Stimulated activated naive B cell treated with anti-CD40 and anti-IgM and Interleukin-4, amounts not matched to agents 10 μg/mL and 1 μg/mL and 100 μg/mL, for 72 hours (primary cell): ENCODE results near the gene RASA1.
A peak's percentile ranks its signal among the peaks of the same experiment; 100 is the strongest.

Experiments
- ATAC-seq, 2 donors: fragments of 150-1000 bp; cut with Tn5 transposase; replicated peaks; 2 replicates each; pipeline ENCODE4 v1.10.0; 2021; ENCODE audit warnings: moderate library complexity in 1 of 2
- DNase-seq: peaks from one replicate; pipeline ENCODE4 v3.0.0; 2021
- H3K27ac Mint-ChIP-seq: one replicate; pipeline ENCODE4 v1.8.0; 2022; ENCODE audit warnings: mild to moderate bottlenecking, mixed read lengths
- H3K27me3 Mint-ChIP-seq, 2 donors: one replicate each; pipeline ENCODE4 v1.8.0; 2022; ENCODE audit warnings: mixed read lengths in 2 of 2
- H3K36me3 Mint-ChIP-seq, 2 donors: one replicate each; pipeline ENCODE4 v1.8.0; 2022; ENCODE audit warnings: mixed read lengths in 2 of 2, mild to moderate bottlenecking in 1 of 2
- H3K4me1 Mint-ChIP-seq, 2 donors: one replicate each; pipeline ENCODE4 v1.8.0; 2022; ENCODE audit warnings: mixed read lengths in 2 of 2, mild to moderate bottlenecking in 1 of 2
- H3K4me3 Mint-ChIP-seq, 2 donors: one replicate each; pipeline ENCODE4 v1.8.0; 2022; ENCODE audit warnings: mild to moderate bottlenecking in 2 of 2, mixed read lengths in 2 of 2, moderate library complexity in 1 of 2
- H3K9me3 Mint-ChIP-seq, 2 donors: one replicate each; pipeline ENCODE4 v1.8.0; 2022; ENCODE audit warnings: mixed read lengths in 2 of 2, mild to moderate bottlenecking in 1 of 2

The RASA1 gene

DNA sequence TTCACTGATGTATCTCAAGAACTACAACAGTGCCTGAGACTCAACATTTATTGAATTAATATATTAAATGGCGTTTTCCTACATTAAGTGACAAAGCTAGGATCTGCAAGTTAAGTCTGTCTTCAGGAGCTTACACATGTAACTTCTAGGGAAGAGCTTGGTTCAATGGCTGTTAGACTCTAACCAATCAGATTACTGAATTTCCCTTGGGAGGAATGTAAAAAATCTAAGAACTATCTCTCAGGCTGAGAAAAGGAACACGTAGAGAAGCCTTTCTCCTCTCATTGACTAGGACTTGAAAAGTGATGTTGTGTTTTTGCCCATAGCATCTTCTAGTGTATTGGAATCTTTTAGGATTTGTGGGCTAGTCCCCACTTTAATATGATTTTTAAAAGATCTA, 91.4 kb downstream of the RASA1 start:
- Mint-ChIP-seq H3K9me3 (no peaks in the 10 kb centered on the region), H3K27ac (no peak overlapping the region), H3K4me3 (no peak overlapping the region), H3K36me3 (peaks cover 38% of the 10 kb centered on the region in 2 donors), H3K27me3 (no peaks in the 10 kb centered on the region), H3K4me1 (peaks cover 4 to 6% of the 10 kb centered on the region in 2 donors)
- DNase-seq, result no peak
- no peak for ATAC-seq

DNA sequence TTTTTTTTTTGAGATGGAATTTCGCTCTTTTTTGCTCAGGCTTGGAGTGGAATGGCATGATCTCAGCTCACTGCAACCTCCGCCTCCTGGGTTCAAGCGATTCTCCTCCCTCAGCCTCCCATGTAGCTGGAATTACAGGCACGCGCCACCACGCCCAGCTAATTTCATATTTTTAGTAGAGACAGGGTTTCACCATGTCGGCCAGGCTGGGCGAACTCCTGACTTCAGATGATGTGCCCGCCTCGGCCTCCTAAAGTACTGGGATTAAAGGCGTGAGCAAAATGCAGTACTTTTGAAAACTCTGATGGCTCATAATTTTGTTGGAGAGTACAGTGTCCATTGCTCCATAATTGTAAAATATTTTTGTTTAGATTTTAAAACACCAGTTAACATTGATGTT, 92.4 kb downstream of the RASA1 start:
- DNase-seq, result no peak
- no peak for ATAC-seq
- peaks cover 35 to 37% of the 10 kb centered on the region in 2 donors for H3K36me3 Mint-ChIP-seq
- no peaks in the 10 kb centered on the region for H3K9me3 Mint-ChIP-seq
- no peak overlapping the region for H3K4me3 Mint-ChIP-seq
- H3K27me3 Mint-ChIP-seq, result no peaks in the 10 kb centered on the region
- H3K4me1 Mint-ChIP-seq, result peaks cover 0 to 6% of the 10 kb centered on the region in 2 donors
- no peak overlapping the region for H3K27ac Mint-ChIP-seq

DNA sequence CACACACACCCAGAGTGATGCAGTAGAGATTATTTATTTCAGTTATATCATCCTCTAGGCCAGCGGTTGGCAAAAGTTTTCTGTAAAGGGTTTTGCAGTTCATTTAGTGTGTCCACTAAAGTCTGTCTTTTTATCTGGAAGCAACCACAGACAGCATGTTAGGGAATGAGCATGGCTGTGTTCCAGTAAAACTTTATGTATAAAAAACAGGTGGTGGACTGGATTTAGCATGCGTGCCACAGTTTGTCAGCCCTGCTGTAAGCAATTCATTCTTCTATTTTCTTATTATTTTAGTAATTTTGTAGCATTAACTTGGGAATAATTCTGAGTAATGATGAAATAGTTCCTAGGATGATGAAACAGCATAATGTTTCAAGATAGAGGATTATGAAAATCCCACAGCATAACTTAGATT, 93.4 kb downstream of the RASA1 start:
- Mint-ChIP-seq H3K36me3 (peaks cover 29 to 31% of the 10 kb centered on the region in 2 donors), H3K27me3 (no peaks in the 10 kb centered on the region), H3K27ac (no peak overlapping the region), H3K4me3 (no peak overlapping the region), H3K4me1 (peaks cover 0 to 6% of the 10 kb centered on the region in 2 donors), H3K9me3 (no peaks in the 10 kb centered on the region)
- ATAC-seq (no peak), DNase-seq (no peak)

DNA sequence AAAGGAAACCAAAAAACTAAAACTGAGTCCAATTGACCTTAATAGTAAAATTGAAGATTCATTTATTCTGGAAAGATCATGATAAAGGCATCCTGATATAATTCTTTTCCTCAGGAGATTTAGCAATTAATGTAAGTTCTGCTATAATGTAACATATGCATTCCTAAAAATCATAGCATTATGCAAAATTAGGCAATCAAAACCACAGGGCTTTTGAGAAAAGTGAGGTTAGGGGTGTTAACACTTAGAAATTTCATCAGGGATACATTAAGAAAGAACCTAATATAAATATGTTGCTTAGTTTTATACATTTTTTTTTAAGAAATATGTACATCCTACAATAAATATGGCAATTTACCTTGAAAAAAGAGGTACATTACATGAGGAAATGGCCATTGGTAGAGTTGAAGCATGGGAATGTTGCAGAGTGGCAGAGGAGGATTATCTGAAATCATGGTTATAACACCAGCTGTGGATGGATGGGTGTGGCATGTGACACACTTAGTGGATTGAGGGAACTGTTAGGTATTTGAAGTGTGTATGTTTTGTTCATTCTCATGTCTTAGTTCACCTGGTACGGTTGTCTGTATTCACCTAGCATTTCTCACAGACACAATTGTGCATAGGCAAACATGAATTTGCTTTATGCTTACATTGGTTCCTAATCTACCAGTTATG, 94.0 kb downstream of the RASA1 start:
- Mint-ChIP-seq H3K27ac (no peak overlapping the region), H3K36me3 (peaks cover 26 to 31% of the 10 kb centered on the region in 2 donors), H3K4me3 (no peak overlapping the region)

DNA sequence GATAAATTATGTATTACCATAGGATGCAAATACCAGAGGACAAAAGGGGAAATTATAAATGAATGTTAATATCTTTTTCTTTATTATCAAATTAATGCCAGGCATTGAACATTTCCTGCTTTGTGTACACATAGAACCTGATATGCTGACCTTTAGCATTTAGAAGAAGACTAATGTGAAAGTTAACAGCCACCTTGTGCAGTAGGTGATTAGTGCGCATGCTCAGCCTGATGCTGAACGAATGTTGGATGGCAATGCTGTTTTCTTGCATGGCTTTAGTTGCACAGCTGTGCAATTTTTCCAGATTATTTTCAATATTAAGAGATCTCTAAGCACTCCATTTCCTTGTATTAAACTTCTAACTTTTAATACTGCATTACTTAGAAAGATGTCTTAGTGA, 99.6 kb downstream of the RASA1 start:
- ATAC-seq (no peak), DNase-seq (no peak)
- no peaks in the 10 kb centered on the region for H3K9me3 Mint-ChIP-seq
- H3K27ac Mint-ChIP-seq, result no peak overlapping the region
- peaks cover 15 to 24% of the 10 kb centered on the region in 2 donors for H3K36me3 Mint-ChIP-seq
- H3K4me3 Mint-ChIP-seq, result no peak overlapping the region
- H3K4me1 Mint-ChIP-seq, result peaks cover 0 to 6% of the 10 kb centered on the region in 2 donors
- no peaks in the 10 kb centered on the region for H3K27me3 Mint-ChIP-seq

More for the DNA sequence above, 94.0 kb downstream of the RASA1 start:
- no peak for ATAC-seq
- Mint-ChIP-seq H3K9me3 (no peaks in the 10 kb centered on the region), H3K27me3 (no peaks in the 10 kb centered on the region), H3K4me1 (peaks cover 0 to 6% of the 10 kb centered on the region in 2 donors)
- DNase-seq, result no peak

DNA sequence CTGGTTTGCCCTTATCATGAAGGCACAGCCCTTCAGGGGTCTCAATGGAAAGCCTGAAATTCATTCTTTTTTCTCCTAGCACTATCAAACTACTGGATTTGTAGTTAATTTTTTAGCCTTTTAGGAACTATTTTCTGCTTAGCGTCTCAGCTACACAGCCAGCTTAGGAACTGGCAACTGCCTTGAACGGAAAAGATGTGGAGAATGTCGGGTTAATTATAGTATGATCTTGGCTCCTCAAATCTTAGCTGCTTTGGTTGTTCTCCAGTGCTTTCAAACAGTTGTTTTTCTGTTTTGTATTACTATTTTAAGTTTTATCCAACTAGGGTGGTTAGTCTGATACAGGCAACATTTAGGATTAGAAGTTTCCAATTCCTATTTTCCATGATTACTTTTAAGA, 100.9 kb downstream of the RASA1 start:
- DNase-seq (no peak), ATAC-seq (no peak)
- no peak overlapping the region for H3K27ac Mint-ChIP-seq
- peaks cover 0 to 6% of the 10 kb centered on the region in 2 donors for H3K4me1 Mint-ChIP-seq
- H3K36me3 Mint-ChIP-seq, result peaks cover 12 to 32% of the 10 kb centered on the region in 2 donors
- no peaks in the 10 kb centered on the region for H3K9me3 Mint-ChIP-seq
- H3K4me3 Mint-ChIP-seq, result no peak overlapping the region
- H3K27me3 Mint-ChIP-seq, result no peaks in the 10 kb centered on the region

DNA sequence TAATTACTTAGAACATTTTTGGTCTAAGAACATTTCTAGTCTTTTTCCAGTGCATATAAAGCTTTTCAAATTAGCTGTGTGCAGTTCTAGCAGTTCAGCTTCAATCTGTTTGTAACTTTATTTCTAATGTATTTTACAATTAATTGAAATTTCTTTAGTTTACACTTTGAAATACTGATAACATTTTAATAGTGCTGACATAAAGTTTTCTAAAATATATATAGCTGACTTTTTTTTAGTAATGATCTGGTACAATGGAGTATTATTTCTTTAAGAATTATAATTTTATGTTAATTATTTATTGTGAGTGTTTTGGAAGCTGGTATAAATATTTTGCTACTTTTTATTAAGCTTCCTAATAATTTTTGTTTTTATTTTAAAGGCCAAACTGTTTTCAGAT, 101.7 kb downstream of the RASA1 start:
- Mint-ChIP-seq H3K4me3 (no peak overlapping the region), H3K27ac (no peak overlapping the region), H3K36me3 (peaks cover 13 to 31% of the 10 kb centered on the region in 2 donors), H3K4me1 (peaks cover 0 to 5% of the 10 kb centered on the region in 2 donors), H3K27me3 (no peaks in the 10 kb centered on the region), H3K9me3 (no peaks in the 10 kb centered on the region)
- DNase-seq (no peak), ATAC-seq (no peak)

DNA sequence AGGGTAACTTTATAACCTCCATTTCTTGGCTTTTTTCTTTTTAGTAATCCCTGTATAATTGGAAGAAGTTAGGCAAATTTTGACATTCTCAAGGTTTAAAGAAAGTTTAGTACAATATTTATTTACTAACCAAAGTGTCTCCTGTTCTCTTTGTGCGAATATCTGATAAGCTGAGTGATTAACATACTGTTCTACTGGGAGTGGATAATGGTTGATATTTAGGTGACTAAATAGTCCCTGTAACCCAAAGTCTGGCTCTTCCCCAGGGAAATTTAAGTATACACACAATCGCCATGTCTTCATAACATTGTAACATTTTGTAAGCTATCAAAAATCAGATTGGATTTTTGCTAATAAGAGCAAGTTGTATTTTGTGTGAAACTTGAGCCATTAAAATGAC, 105.0 kb downstream of the RASA1 start:
- DNase-seq (no peak), ATAC-seq (no peak)
- Mint-ChIP-seq H3K9me3 (no peaks in the 10 kb centered on the region), H3K36me3 (peaks cover 16 to 28% of the 10 kb centered on the region in 2 donors), H3K4me3 (no peak overlapping the region), H3K27ac (no peak overlapping the region), H3K4me1 (no peaks in the 10 kb centered on the region), H3K27me3 (no peaks in the 10 kb centered on the region)

DNA sequence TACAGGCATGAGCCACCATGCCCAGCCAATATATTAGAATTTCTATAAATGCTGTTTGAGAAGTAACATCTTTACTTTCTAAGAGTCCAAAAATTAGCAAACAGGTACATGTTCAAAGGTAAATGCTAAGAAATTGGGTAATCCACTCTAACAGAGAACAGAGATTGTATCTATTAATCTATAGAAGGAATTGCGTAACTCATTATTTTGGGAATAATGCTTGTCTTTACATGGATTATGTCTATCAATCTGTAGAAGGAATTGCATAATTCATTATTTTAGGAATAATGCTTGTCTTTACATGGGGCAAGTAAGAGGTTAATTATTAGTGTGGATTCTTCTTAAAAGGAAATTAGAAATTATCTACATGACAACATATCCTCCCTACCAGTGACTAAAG, 114.5 kb downstream of the RASA1 start:
- H3K27me3 Mint-ChIP-seq, result no peaks in the 10 kb centered on the region
- no peaks in the 10 kb centered on the region for H3K9me3 Mint-ChIP-seq
- ATAC-seq (no peak), DNase-seq (no peak)
- H3K27ac Mint-ChIP-seq, result no peak overlapping the region
- H3K4me1 Mint-ChIP-seq, result peaks cover 0 to 2% of the 10 kb centered on the region in 2 donors
- no peak overlapping the region for H3K4me3 Mint-ChIP-seq
- H3K36me3 Mint-ChIP-seq, result peaks cover 9 to 23% of the 10 kb centered on the region in 2 donors

DNA sequence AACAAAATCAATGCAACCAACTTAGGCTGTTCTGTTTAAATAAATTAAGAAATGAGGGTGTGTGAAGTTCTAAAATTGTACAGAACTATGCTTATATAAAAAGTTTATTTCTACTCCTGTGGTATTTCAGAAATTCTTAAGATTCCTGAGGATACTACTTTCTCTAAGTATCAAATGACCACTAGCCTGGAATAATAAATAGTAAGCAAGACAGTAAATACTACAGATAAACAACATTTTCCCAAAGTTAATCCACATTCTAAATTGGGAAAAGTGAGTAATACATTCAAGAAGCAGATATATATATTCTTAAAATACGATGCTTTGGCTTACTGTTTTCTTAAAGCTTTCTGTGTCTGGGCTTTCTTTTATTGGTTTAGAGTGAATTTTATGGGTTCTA, 115.5 kb downstream of the RASA1 start:
- Mint-ChIP-seq H3K27ac (no peak overlapping the region), H3K9me3 (no peaks in the 10 kb centered on the region), H3K36me3 (peaks cover 11 to 26% of the 10 kb centered on the region in 2 donors), H3K4me3 (no peak overlapping the region), H3K27me3 (no peaks in the 10 kb centered on the region), H3K4me1 (peaks cover 0 to 2% of the 10 kb centered on the region in 2 donors)
- ATAC-seq (no peak), DNase-seq (no peak)

DNA sequence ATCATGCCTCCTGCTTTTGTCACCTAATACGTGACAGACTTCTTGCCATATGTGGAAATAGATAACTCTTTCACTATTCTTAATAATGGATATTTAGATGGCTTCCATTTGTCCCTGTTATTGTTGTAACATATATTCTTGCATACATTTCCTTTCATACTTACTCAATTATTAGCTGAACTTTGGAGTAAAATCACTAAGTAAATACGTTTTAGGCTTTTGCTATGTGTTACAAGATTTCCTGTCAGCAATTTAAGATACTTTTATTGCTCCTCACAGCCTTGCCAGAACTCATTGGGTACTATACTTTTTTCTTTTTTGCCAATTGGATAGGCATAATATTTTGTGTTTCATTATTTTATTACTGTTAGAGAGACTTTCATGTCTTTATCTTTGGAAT, 118.1 kb downstream of the RASA1 start:
- Mint-ChIP-seq H3K4me3 (no peak overlapping the region), H3K9me3 (no peaks in the 10 kb centered on the region), H3K36me3 (peaks cover 3 to 29% of the 10 kb centered on the region in 2 donors), H3K27ac (no peak overlapping the region), H3K4me1 (peaks cover 0 to 2% of the 10 kb centered on the region in 2 donors), H3K27me3 (no peaks in the 10 kb centered on the region)
- ATAC-seq, result no peak
- DNase-seq, result no peak

DNA sequence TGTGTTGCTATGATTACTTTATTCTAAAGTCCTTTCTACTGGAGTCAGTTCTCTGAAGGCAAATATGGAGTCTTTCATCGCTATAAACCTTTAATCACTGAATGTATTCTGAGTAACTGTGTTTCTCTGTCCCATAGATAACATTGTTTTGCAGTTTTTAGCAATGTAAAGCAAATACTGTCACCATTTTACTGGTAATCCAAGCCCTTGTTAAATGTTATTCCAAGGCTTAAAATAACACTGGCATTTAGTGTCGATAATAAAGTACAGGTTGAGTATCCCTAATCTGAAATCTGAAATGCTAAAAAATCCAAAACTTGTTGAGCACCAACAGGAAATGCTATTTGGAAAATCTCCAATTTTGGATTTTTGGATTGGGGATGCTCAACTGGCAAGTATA, 120.4 kb downstream of the RASA1 start:
- peaks cover 7 to 39% of the 10 kb centered on the region in 2 donors for H3K36me3 Mint-ChIP-seq
- no peak overlapping the region for H3K4me3 Mint-ChIP-seq
- no peaks in the 10 kb centered on the region for H3K9me3 Mint-ChIP-seq
- no peak overlapping the region for H3K27ac Mint-ChIP-seq
- no peaks in the 10 kb centered on the region for H3K27me3 Mint-ChIP-seq
- peaks cover 0 to 2% of the 10 kb centered on the region in 2 donors for H3K4me1 Mint-ChIP-seq
- DNase-seq (no peak), ATAC-seq (no peak)

DNA sequence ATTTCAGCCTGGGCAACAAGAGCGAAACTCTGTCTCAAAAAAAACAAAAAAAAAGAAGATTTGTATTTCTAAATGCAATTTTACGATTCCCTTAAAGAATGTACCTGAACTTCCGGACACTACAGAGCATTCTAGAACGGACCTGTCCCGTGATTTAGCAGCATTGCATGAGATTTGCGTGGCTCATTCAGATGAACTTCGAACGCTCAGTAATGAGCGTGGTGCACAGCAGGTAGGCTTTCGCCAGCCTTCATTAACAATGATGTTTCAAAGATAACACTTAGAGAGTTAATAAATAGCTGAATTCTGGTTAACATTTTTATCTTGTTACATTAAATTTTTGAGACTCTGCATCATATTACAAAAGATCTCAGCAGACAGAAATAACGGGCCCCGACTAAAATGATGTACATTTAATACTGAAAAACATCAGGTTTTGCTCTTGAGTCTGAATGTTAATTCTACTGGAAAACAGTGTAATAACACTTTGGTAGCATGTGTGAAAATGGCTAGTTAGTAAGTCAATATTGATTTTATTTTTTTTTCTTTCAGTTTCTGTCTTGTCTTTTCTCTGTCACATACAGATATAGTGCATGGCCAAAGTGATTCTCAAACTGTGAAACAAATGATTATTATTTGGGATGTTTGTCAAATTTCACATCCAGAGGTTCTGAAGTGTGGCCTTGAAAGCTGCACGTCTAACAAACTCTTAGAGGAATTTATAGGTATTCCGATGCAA, 121.8 kb downstream of the RASA1 start:
- no peak overlapping the region for H3K4me3 Mint-ChIP-seq
- H3K4me1 Mint-ChIP-seq, result no peaks in the 10 kb centered on the region
- H3K9me3 Mint-ChIP-seq, result no peaks in the 10 kb centered on the region
- no peak for ATAC-seq
- H3K36me3 Mint-ChIP-seq, result peaks cover 8 to 34% of the 10 kb centered on the region in 2 donors
- peak overlapping the region; percentile 69 for H3K27ac Mint-ChIP-seq
- H3K27me3 Mint-ChIP-seq, result no peaks in the 10 kb centered on the region
- DNase-seq, result no peak

DNA sequence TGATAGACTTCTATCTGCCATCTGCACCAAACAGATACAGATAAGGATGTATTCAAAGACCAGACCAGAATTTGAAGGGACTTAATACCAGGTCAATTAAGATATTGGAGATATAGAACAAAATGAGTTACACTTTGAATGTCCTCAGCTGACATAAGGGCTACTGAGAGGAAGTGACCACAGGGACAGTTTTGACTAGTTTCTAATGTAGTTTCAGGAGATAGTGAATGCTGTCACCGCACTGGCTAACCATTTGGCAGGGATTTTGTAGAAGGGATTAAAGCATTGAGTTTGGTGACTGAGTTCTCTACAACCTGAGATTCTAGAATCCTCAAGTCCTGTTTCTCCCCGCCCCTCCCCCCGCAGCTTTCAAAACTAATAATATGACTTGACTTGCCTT, 122.4 kb downstream of the RASA1 start:
- ATAC-seq, result peak in 1 of 2 donors; percentile 54
- Mint-ChIP-seq H3K27me3 (no peaks in the 10 kb centered on the region), H3K4me3 (no peak overlapping the region), H3K36me3 (peaks cover 13 to 41% of the 10 kb centered on the region in 2 donors), H3K27ac (peak overlapping the region; percentile 69), H3K9me3 (no peaks in the 10 kb centered on the region), H3K4me1 (no peaks in the 10 kb centered on the region)
- no peak for DNase-seq
